Hindlimb muscle (tissue), 1 donor: Measurements from ENCODE around the gene CCDC92. TPM values are rescaled to one million over a fixed set of nuclear protein-coding genes. Genes with fewer than 3 reads are reported as not detected.
"Not testable (repeated sequence)": the region's sequence is repeated elsewhere in the genome, so short reads cannot be mapped to it uniquely, and the experiment has no call there.

Experiments used
- DNase-seq: peaks from one replicate; pipeline ENCODE4 v3.0.0-alpha.2; 2013
- polyA plus RNA-seq: library from polyadenylated mRNA; unstranded; fragments of 120-200 nt; gene quantifications from one replicate; pipeline ENCODE4 v1.2.1, GENCODE V29; 2013; ENCODE audit not compliant: insufficient read length

CCDC92 gene
- polyA plus RNA-seq, 1 donor: 29.5 TPM

DNA sequence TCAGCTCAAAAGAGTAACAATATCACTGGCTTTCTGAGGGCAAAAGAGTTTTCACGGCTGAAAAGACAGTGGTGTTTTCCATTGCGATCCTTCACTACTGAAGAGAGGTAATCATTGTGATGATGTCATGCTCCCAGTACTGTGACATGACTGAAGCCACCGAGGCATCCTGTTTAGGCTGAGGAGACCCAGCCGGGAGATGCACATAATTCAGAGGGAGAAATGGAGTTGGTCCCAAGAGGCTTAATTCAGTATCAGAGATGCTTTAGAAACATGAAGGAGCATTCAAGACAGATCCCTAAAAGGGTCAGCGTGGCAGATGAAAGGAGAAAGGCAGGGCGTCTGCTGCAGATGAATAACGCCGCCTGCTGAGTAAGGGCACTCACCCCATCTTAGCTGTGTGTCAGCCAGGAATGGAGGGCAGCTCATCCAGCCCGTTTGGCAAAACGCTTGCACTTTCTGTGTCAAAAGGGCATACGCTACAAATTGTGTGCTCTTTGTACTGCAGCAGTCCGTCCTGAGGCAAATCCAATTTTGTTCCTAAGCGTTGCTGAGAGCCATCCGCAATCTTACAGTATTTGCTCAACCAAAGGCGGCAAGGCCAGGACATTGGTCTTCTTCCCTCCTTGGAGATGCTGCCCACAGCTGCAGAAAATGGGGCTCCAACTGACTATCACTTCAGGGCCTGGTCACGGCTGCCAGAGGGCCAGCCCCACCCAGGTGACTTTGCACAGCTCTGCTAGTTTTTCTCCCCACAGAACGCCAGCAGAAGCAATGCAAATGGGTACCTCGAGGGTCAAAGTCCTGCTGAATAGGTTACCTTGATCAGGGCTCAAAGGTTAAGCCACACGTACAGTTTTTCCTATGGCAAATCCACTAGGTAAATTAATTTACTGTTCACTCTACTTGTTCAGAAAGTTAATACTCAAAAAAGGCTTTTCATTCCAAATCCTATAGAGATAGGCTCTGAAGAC, 23.5 kb downstream of the CCDC92 start:
- no peak for DNase-seq

- no peak for DNase-seq
These were observed 24.2 kb downstream of the CCDC92 start for GRCh38 chr12:123948401-123948795.

GRCh38 chr12:123947531-123947930, 25.1 kb downstream of the CCDC92 start:
- DNase-seq: not testable (repeated sequence)

GRCh38 chr12:123946516-123947505, 25.8 kb downstream of the CCDC92 start:
- not testable (repeated sequence) for DNase-seq

- DNase-seq: no peak
These were observed 26.5 kb downstream of the CCDC92 start for GRCh38 chr12:123946152-123946515.

- no peak for DNase-seq
These were observed 27.1 kb downstream of the CCDC92 start for GRCh38 chr12:123945287-123946151.

GRCh38 chr12:123944696-123945095, 27.9 kb downstream of the CCDC92 start:
- no peak for DNase-seq

DNA sequence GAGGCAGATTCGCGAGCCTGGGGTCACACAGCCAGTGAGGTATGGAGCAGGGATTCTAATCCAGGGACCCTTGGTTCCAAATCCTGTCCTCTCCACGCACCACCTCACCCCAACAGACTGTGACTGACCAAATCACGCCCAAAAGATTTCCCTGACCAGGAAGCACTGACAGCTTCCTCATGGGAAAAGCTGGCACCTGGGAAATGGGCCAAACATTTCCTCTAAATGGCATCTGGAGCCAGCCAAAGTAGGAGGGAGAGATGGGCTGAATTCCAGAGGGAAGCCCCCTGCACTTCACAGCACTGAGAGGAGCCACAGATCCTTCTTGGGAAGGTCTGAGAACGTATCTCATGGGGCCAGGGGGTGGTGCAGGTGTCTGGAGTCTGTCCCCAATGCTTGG, 28.8 kb downstream of the CCDC92 start:
- no peak for DNase-seq

GRCh38 chr12:123942911-123943648, 29.6 kb downstream of the CCDC92 start:
- no peak for DNase-seq

GRCh38 chr12:123942238-123942653, 30.4 kb downstream of the CCDC92 start:
- no peak for DNase-seq

- no peak for DNase-seq
These were observed 30.9 kb downstream of the CCDC92 start for GRCh38 chr12:123941624-123942237.

- no peak for DNase-seq
These were observed 31.6 kb downstream of the CCDC92 start for GRCh38 chr12:123941000-123941399.

GRCh38 chr12:123940627-123940966, 32.0 kb downstream of the CCDC92 start:
- DNase-seq: no peak

- DNase-seq: no peak
These were observed 32.7 kb downstream of the CCDC92 start for GRCh38 chr12:123939716-123940626.

- no peak for DNase-seq
These were observed 33.8 kb downstream of the CCDC92 start for GRCh38 chr12:123938679-123939480.

DNA sequence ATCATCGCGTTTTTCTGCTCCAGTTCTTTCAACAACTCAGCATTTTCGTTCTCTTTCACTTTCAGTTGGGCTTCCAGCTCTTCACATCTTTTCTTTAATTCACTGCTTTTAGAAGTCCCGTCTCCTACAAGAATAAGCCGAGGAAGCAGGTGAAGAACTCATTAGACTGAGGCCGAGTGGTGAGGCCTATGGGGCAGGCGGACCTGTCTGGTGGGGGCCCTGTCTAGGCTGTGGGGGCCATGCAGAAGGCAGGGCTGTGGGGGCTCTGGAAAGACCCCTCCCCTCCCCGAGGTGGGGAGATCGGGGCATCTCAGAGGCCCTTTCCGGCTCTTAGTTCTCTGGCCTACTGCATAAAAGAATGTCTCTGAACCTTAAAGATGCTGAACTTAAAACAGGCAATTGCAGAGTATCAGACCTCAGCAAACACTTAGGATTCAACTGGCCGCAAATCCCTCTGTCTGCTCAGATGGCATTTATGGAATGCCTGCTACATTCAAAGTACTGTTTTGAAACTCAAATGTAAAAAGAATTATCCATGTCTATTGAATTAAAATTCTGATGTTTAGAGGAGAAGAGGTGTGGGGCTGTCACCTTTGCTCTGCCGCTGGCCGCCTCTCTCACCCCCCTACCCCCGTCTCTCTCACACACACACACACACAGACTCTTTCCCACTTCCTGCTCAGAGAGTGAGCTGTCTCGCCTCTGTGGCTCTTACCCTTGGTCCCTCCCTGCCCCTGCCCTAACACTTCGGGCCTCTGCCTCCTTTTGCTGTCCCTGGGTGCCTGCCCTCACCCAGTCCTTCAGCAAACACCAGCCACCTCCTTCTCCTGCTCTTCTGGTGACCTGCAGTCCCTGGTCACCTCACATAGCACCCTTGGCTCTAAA, 34.7 kb downstream of the CCDC92 start:
- DNase-seq: no peak

GRCh38 chr12:123936956-123937706, 35.5 kb downstream of the CCDC92 start:
- DNase-seq: no peak
